ENCODE results near the gene NUBP1.

Gene NUBP1

GRCh38 chr16:10799736-10800135, 56.1 kb downstream of the NUBP1 start:
- no peak for DNase-seq (ENCODE audit: extremely low read depth in 1 of 2, low read depth in 1 of 2)

GRCh38 chr16:10805334-10805733, 61.7 kb downstream of the NUBP1 start:
- DNase-seq (ENCODE audit: extremely low read depth in 1 of 2, low read depth in 1 of 2), result no peak

- DNase-seq (ENCODE audit: extremely low read depth in 1 of 2, low read depth in 1 of 2), result no peak
Measured at GRCh38 chr16:10806698-10807097, 63.1 kb downstream of the NUBP1 start.

GRCh38 chr16:10808218-10808617, 64.6 kb downstream of the NUBP1 start:
- no peak for DNase-seq (ENCODE audit: extremely low read depth in 1 of 2, low read depth in 1 of 2)

GRCh38 chr16:10808850-10809249, 65.2 kb downstream of the NUBP1 start:
- DNase-seq (ENCODE audit: extremely low read depth in 1 of 2, low read depth in 1 of 2), result no peak

- no peak for DNase-seq (ENCODE audit: extremely low read depth in 1 of 2, low read depth in 1 of 2)
Measured at GRCh38 chr16:10809706-10810105, 66.1 kb downstream of the NUBP1 start.

- DNase-seq (ENCODE audit: extremely low read depth in 1 of 2, low read depth in 1 of 2), result no peak
Measured at GRCh38 chr16:10812312-10813098, 68.9 kb downstream of the NUBP1 start.

- no peak for DNase-seq (ENCODE audit: extremely low read depth in 1 of 2, low read depth in 1 of 2)
Measured at GRCh38 chr16:10813099-10813455, 69.4 kb downstream of the NUBP1 start.

GRCh38 chr16:10817514-10817913, 73.9 kb downstream of the NUBP1 start:
- DNase-seq (ENCODE audit: extremely low read depth in 1 of 2, low read depth in 1 of 2), result no peak

- no peak for DNase-seq (ENCODE audit: extremely low read depth in 1 of 2, low read depth in 1 of 2)
Measured at GRCh38 chr16:10817963-10818941, 74.6 kb downstream of the NUBP1 start, which contains the start of gene TVP23A. Gene TVP23A, minus strand, starts transcription at chr16:10818794. Its CDS starts 301 bp downstream, at chr16:10818493.

Data from stimulated activated CD8-positive, alpha-beta memory T cell treated with anti-CD3 and anti-CD28 coated beads, Interleukin-7, amount 100 ng/mL, for 48 hours (primary cell).